Prostate gland (tissue), 2 donors: ENCODE results near the gene SIRT7.

Experiments
- POLR2A ChIP-seq: fragments of 450-650 bp; IDR thresholded peaks from one replicate; pipeline ENCODE4 v1.6.1; 2016; ENCODE audit warnings: antibody characterized with exemption, mild to moderate bottlenecking
- POLR2AphosphoS5 ChIP-seq: sonication (generic); formaldehyde crosslinking; IDR thresholded peaks from one replicate; pipeline ENCODE4 v1.6.1; 2017; ENCODE audit warnings: antibody characterized with exemption
- TF ChIP-seq, protein P1 (sequence below), 4 experiments: fragments of 200-600 bp in 2 of 4; fragments of 450-650 bp in 2 of 4; sonication (generic) in 2 of 4; IDR thresholded peaks; 1 replicate in 3 of 4; 2 replicates in 1 of 4; pipeline ENCODE4 v1.5.1; 2016 to 2019; ENCODE audit warnings: antibody characterized with exemption in 4 of 4, mild to moderate bottlenecking in 2 of 4, moderate library complexity in 2 of 4

DNA sequence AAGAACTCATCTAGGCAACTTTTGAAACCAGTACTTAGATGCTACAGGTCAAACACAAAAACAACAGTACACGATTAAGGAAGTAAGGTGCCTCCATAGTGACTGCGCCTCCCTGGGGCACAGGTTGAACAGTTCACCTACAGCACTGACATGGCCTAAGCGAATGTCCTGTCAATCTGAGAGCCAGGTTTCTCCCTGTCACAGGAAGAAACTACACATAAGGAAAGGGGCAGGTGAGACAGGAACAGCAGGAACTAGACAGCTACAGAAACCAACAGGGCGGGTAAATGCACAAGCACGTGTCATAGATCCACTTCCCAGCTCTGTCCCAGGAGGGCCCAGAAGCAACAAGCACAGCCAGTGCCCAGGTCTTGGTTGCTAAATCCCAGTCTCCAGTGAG, 38.9 kb downstream of the SIRT7 start:
- TF ChIP-seq, protein P1, sequence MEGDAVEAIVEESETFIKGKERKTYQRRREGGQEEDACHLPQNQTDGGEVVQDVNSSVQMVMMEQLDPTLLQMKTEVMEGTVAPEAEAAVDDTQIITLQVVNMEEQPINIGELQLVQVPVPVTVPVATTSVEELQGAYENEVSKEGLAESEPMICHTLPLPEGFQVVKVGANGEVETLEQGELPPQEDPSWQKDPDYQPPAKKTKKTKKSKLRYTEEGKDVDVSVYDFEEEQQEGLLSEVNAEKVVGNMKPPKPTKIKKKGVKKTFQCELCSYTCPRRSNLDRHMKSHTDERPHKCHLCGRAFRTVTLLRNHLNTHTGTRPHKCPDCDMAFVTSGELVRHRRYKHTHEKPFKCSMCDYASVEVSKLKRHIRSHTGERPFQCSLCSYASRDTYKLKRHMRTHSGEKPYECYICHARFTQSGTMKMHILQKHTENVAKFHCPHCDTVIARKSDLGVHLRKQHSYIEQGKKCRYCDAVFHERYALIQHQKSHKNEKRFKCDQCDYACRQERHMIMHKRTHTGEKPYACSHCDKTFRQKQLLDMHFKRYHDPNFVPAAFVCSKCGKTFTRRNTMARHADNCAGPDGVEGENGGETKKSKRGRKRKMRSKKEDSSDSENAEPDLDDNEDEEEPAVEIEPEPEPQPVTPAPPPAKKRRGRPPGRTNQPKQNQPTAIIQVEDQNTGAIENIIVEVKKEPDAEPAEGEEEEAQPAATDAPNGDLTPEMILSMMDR (IDR thresholded peaks at IDR 0.05): no peak
- TF ChIP-seq POLR2AphosphoS5 (no peak), POLR2A (no peak)
